Measurements from ENCODE around the gene MYLIP.

The MYLIP gene

GRCh38 chr6:16166871-16167608, 38.2 kb downstream of the MYLIP start:
- H4K20me1 ChIP-seq (ENCODE audit: insufficient read depth, low read length, poor library complexity, severe bottlenecking), result no peaks in the 10 kb centered on the region
- no peak for TF ChIP-seq CTCF (conservative IDR thresholded peaks at IDR 0.05; ENCODE audit: low read length)
- no peak for TF ChIP-seq EZH2phosphoT487 (IDR thresholded peaks at IDR 0.05; ENCODE audit: borderline replicate concordance)
- H3K4me2 ChIP-seq (ENCODE audit: low read depth, low read length, poor library complexity, severe bottlenecking), result no peak overlapping the region

GRCh38 chr6:16168121-16168520, 39.2 kb downstream of the MYLIP start:
- no peaks in the 10 kb centered on the region for H3K79me2 ChIP-seq (ENCODE audit: insufficient read depth, low read length)
- no peaks in the 10 kb centered on the region for H3F3A ChIP-seq (ENCODE audit: low read depth)
- no peaks in the 10 kb centered on the region for H3K36me3 ChIP-seq (ENCODE audit: insufficient read depth, low read length)
- H4K20me1 ChIP-seq (ENCODE audit: insufficient read depth, low read length, poor library complexity, severe bottlenecking), result no peaks in the 10 kb centered on the region
- H3K9me3 ChIP-seq (ENCODE audit: insufficient read depth, low read depth, low read length), result no peaks in the 10 kb centered on the region
- peak overlapping the region; percentile 43; the same call in 1 of the 2 replicates for H2AFZ ChIP-seq (ENCODE audit: low read length)
- H3K4me1 ChIP-seq (ENCODE audit: insufficient read depth, low read length, poor library complexity, severe bottlenecking), result peaks cover 34% of the 10 kb centered on the region
- no peak for TF ChIP-seq CTCF (conservative IDR thresholded peaks at IDR 0.05; ENCODE audit: low read length)
- TF ChIP-seq EZH2phosphoT487 (IDR thresholded peaks at IDR 0.05; ENCODE audit: borderline replicate concordance), result no peak
- H3K4me2 ChIP-seq (ENCODE audit: low read depth, low read length, poor library complexity, severe bottlenecking), result peak overlapping the region; percentile 59
- H3K9me2 ChIP-seq (replicated peaks; ENCODE audit: low read depth, low read length), result no peaks in the 10 kb centered on the region
- no peak overlapping the region for H3K9ac ChIP-seq (ENCODE audit: low read depth, low read length, poor library complexity, severe bottlenecking)
- H3K27me3 ChIP-seq (ENCODE audit: insufficient read depth, low read length, poor library complexity, severe bottlenecking), result no peaks in the 10 kb centered on the region
- H3K4me3 ChIP-seq (ENCODE audit: low read length, poor library complexity, severe bottlenecking), result peak overlapping the region; percentile 10

More at GRCh38 chr6:16166871-16167608, 38.2 kb downstream of the MYLIP start:
- H3K9ac ChIP-seq (ENCODE audit: low read depth, low read length, poor library complexity, severe bottlenecking), result no peak overlapping the region
- no peaks in the 10 kb centered on the region for H3K36me3 ChIP-seq (ENCODE audit: insufficient read depth, low read length)
- no peak overlapping the region for H3K4me3 ChIP-seq (ENCODE audit: low read length, poor library complexity, severe bottlenecking)
- no peak overlapping the region for H2AFZ ChIP-seq (ENCODE audit: low read length)
- 0 out of 2 replicates have a peak, but pooled peaks cover 2% of the 10 kb centered on the region for H3F3A ChIP-seq (ENCODE audit: low read depth)
- H3K27me3 ChIP-seq (ENCODE audit: insufficient read depth, low read length, poor library complexity, severe bottlenecking), result no peaks in the 10 kb centered on the region
- peaks cover 37% of the 10 kb centered on the region for H3K4me1 ChIP-seq (ENCODE audit: insufficient read depth, low read length, poor library complexity, severe bottlenecking)
- H3K79me2 ChIP-seq (ENCODE audit: insufficient read depth, low read length), result no peaks in the 10 kb centered on the region
- H3K9me2 ChIP-seq (replicated peaks; ENCODE audit: low read depth, low read length), result no peaks in the 10 kb centered on the region
- H3K9me3 ChIP-seq (ENCODE audit: insufficient read depth, low read depth, low read length), result no peaks in the 10 kb centered on the region

- no peak overlapping the region for H3K4me3 ChIP-seq (ENCODE audit: low read length, poor library complexity, severe bottlenecking)
- no peaks in the 10 kb centered on the region for H3F3A ChIP-seq (ENCODE audit: low read depth)
- H3K27me3 ChIP-seq (ENCODE audit: insufficient read depth, low read length, poor library complexity, severe bottlenecking), result no peaks in the 10 kb centered on the region
- peaks cover 34% of the 10 kb centered on the region for H3K4me1 ChIP-seq (ENCODE audit: insufficient read depth, low read length, poor library complexity, severe bottlenecking)
- no peaks in the 10 kb centered on the region for H3K9me3 ChIP-seq (ENCODE audit: insufficient read depth, low read depth, low read length)
- no peaks in the 10 kb centered on the region for H3K36me3 ChIP-seq (ENCODE audit: insufficient read depth, low read length)
- no peaks in the 10 kb centered on the region for H3K79me2 ChIP-seq (ENCODE audit: insufficient read depth, low read length)
- no peaks in the 10 kb centered on the region for H3K9me2 ChIP-seq (replicated peaks; ENCODE audit: low read depth, low read length)
- no peak overlapping the region for H3K9ac ChIP-seq (ENCODE audit: low read depth, low read length, poor library complexity, severe bottlenecking)
- peak overlapping the region; percentile 59 for H3K4me2 ChIP-seq (ENCODE audit: low read depth, low read length, poor library complexity, severe bottlenecking)
- no peak overlapping the region for H2AFZ ChIP-seq (ENCODE audit: low read length)
- TF ChIP-seq EZH2phosphoT487 (IDR thresholded peaks at IDR 0.05; ENCODE audit: borderline replicate concordance), result no peak
- peak; percentile 80 for TF ChIP-seq CTCF (conservative IDR thresholded peaks at IDR 0.05; ENCODE audit: low read length)
- no peaks in the 10 kb centered on the region for H4K20me1 ChIP-seq (ENCODE audit: insufficient read depth, low read length, poor library complexity, severe bottlenecking)
These were observed 40.0 kb downstream of the MYLIP start for GRCh38 chr6:16168858-16169257.

Measured in Loucy (cell line).